Diencephalon (tissue), 1 donor: Measurements from ENCODE around the gene DSCAM. TPM values are rescaled to one million over a fixed set of nuclear protein-coding genes. Genes with fewer than 3 reads are reported as not detected.

Source experiments
- small RNA-seq: library from RNA; depleted of rRNA; stranded (forward); fragments of <200 nt; gene quantifications from one replicate; pipeline ENCODE3, GENCODE V24; 2014
- total RNA-seq: library from RNA; depleted of rRNA; stranded (reverse); fragments of >200 nt; gene quantifications from one replicate; pipeline ENCODE4 v1.2.3, GENCODE V29; 2014

DSCAM gene
- 17.8 TPM for total RNA-seq

GRCh38 chr21:40846587-40847411 lies at the start of gene DSCAM:
TSS of gene DSCAM (minus strand) at chr21:40847158. CDS start at chr21:40846661, 497 bp downstream.

Small RNAs within 50 kb of the gene (small RNA-seq; reads per million reads assigned to genes)
- gene MIR4760 (0.08 reads per million), gene RF00432 (not detected)
